ENCODE data around the gene ZDHHC24.

DNA sequence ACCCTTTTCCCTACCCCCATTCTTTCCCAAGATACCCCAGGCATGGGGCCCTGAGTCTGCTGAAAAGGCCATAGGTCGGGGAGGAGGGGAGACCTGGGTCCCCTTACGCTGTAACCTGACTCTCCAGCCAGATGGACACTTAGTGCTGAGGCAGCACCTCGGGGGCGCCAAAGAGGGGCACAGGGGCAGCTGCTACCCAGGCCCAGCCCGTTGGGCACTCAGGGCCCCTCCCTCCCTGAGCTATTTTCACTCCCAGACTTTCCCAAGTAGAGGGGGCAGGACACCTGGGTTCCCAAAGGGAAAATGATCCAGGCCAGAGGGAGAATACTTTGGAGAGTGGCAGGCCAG, 1.8 kb upstream of the ZDHHC24 start:
- TF ChIP-seq, protein P1, sequence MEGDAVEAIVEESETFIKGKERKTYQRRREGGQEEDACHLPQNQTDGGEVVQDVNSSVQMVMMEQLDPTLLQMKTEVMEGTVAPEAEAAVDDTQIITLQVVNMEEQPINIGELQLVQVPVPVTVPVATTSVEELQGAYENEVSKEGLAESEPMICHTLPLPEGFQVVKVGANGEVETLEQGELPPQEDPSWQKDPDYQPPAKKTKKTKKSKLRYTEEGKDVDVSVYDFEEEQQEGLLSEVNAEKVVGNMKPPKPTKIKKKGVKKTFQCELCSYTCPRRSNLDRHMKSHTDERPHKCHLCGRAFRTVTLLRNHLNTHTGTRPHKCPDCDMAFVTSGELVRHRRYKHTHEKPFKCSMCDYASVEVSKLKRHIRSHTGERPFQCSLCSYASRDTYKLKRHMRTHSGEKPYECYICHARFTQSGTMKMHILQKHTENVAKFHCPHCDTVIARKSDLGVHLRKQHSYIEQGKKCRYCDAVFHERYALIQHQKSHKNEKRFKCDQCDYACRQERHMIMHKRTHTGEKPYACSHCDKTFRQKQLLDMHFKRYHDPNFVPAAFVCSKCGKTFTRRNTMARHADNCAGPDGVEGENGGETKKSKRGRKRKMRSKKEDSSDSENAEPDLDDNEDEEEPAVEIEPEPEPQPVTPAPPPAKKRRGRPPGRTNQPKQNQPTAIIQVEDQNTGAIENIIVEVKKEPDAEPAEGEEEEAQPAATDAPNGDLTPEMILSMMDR (IDR thresholded peaks at IDR 0.05), result no peak
- TF ChIP-seq POLR2A (IDR thresholded peaks at IDR 0.05), result no peak

All from right lobe of liver (tissue), 4 donors.